ENCODE results near the gene SLC16A3. TPM values are rescaled to one million over a fixed set of nuclear protein-coding genes. Genes with fewer than 3 reads are reported as not detected.

Gene SLC16A3
- polyA plus RNA-seq, 3 donors: 26.3 to 103 (median 35.3) TPM

DNA sequence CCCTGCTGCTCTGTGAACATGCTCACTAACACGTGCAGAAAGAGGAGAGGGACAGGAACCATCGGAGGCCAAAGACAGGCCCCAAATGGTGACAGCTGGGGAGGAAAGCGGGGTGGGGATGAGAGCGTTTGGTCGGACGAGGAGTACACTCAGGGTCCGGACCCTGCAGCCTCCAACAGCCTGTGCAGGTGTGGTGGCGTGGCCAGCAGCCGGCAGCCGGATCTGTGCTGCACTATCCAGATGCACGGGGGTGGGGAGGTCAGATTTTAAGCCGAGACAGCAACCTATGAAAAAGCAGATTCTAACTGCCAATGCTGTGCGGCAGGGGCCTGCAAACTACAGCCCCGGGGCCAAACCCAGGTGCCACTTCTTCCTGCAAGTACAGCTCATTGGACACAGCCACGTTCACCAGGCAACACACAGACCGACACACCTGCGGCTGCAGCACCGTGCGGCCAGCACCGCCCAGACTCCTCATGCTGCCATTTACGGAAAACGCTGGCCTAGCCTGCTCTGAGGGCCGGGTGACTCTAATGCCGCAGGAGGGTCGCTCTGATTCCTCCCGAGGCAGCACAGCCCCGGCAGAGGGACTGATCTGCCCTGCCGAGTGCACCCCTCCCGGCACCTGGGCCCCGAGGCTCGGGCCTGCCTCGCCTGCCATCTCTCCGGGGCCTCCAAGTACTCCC lies 21.2 kb downstream of the SLC16A3 start:
- Histone ChIP-seq H3K4me3 (replicated peaks in 1 of 3; ENCODE audit: low read depth in 2 of 3, low read length in 3 of 3) (no peak overlapping the region), H3K27me3 (ENCODE audit: control insufficient read depth in 2 of 2, insufficient read depth in 2 of 2, low read length in 2 of 2) (no peaks in the 10 kb centered on the region), H2AFZ (ENCODE audit: insufficient read depth, low read depth, low read length, poor library complexity, severe bottlenecking) (no peak overlapping the region), H3K9me3 (replicated peaks in 1 of 2; ENCODE audit: control insufficient read depth in 1 of 2, insufficient read depth in 1 of 2, low read length in 2 of 2) (no peaks in the 10 kb centered on the region), H3K79me2 (ENCODE audit: insufficient read depth, low read length) (peaks cover 84% of the 10 kb centered on the region), H3K4me1 (ENCODE audit: control insufficient read depth in 1 of 2, insufficient read depth in 2 of 2, low read length in 2 of 2) (peaks cover 0 to 8% of the 10 kb centered on the region in 2 donors), H3K9ac (ENCODE audit: insufficient read depth, low read length, poor library complexity, severe bottlenecking) (no peak overlapping the region), H3K4me2 (replicated peaks; ENCODE audit: extremely low read depth, low read length, poor library complexity, severe bottlenecking) (no peak overlapping the region), H3K27ac (ENCODE audit: low read depth in 1 of 2, low read length in 2 of 2) (no peak overlapping the region), H3K36me3 (replicated peaks in 1 of 2; ENCODE audit: control insufficient read depth in 1 of 2, insufficient read depth in 2 of 2, low read length in 2 of 2) (peaks cover 86 to 89% of the 10 kb centered on the region in 2 donors), H4K20me1 (ENCODE audit: insufficient read depth, low read length) (peaks cover 94% of the 10 kb centered on the region)
- Mint-ChIP-seq H3K4me3 (no peak overlapping the region), H3K9me3 (peaks cover 0 to 4% (median 0%) of the 10 kb centered on the region in 7 donors), H3K4me1 (peaks cover 12% of the 10 kb centered on the region), H3K27me3 (ENCODE audit: low read depth in 3 of 3) (peaks cover 0 to 5% (median 0%) of the 10 kb centered on the region in 3 donors), H3K27ac (peak overlapping the region in 1 of 7 donors; percentile 66), H3K36me3 (peaks cover 75 to 84% of the 10 kb centered on the region in 2 donors)
- TF ChIP-seq, protein P1, sequence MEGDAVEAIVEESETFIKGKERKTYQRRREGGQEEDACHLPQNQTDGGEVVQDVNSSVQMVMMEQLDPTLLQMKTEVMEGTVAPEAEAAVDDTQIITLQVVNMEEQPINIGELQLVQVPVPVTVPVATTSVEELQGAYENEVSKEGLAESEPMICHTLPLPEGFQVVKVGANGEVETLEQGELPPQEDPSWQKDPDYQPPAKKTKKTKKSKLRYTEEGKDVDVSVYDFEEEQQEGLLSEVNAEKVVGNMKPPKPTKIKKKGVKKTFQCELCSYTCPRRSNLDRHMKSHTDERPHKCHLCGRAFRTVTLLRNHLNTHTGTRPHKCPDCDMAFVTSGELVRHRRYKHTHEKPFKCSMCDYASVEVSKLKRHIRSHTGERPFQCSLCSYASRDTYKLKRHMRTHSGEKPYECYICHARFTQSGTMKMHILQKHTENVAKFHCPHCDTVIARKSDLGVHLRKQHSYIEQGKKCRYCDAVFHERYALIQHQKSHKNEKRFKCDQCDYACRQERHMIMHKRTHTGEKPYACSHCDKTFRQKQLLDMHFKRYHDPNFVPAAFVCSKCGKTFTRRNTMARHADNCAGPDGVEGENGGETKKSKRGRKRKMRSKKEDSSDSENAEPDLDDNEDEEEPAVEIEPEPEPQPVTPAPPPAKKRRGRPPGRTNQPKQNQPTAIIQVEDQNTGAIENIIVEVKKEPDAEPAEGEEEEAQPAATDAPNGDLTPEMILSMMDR (IDR thresholded peaks at IDR 0.05): no peak
- intact Hi-C loops (cut with micrococcal nuclease): no loop called here
- DNase-seq: no peak
- WGBS (ENCODE audit: insufficient coverage): 94% methylated on average over 32 of the region's 33 CpGs

DNA sequence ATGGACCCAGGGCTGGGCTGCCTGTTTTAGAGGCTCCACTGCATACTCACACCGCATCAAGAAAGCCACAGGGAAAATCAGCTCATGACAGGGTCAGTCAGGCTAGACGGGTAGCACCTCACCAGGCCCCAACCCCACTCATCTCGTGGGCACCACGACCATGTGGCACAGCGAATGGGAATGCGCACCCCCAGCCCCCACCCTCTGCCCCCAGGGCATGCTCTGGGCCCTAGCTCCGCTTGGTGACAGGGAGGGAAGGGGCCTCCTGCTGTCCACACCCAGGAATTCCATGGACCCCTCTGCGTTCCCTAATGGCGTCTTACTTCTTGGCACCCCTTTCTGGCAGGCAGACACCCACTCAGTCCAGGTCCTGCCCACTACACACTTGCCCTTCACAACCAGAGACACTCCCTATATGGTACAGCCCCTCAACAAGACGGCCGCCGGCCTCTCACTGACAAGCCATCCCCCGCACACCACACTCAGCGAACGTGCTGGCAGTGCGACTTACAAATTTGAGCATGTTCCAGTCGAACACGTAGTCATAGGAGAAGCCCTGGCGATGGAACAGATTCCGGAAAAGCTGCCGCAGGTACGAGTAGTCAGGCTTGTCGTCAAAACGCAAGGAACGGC lies 22.1 kb downstream of the SLC16A3 start:
- Histone ChIP-seq H3K79me2 (ENCODE audit: insufficient read depth, low read length) (peaks cover 85% of the 10 kb centered on the region), H3K36me3 (replicated peaks in 1 of 2; ENCODE audit: control insufficient read depth in 1 of 2, insufficient read depth in 2 of 2, low read length in 2 of 2) (peaks cover 86 to 89% of the 10 kb centered on the region in 2 donors), H3K4me1 (ENCODE audit: control insufficient read depth in 1 of 2, insufficient read depth in 2 of 2, low read length in 2 of 2) (peaks cover 0 to 8% of the 10 kb centered on the region in 2 donors), H3K9ac (ENCODE audit: insufficient read depth, low read length, poor library complexity, severe bottlenecking) (no peak overlapping the region), H3K27ac (ENCODE audit: low read depth in 1 of 2, low read length in 2 of 2) (no peak overlapping the region), H3K9me3 (replicated peaks in 1 of 2; ENCODE audit: control insufficient read depth in 1 of 2, insufficient read depth in 1 of 2, low read length in 2 of 2) (no peaks in the 10 kb centered on the region), H3K4me3 (replicated peaks in 1 of 3; ENCODE audit: low read depth in 2 of 3, low read length in 3 of 3) (no peak overlapping the region), H3K4me2 (replicated peaks; ENCODE audit: extremely low read depth, low read length, poor library complexity, severe bottlenecking) (no peak overlapping the region), H2AFZ (ENCODE audit: insufficient read depth, low read depth, low read length, poor library complexity, severe bottlenecking) (no peak overlapping the region), H4K20me1 (ENCODE audit: insufficient read depth, low read length) (peaks cover 94% of the 10 kb centered on the region), H3K27me3 (ENCODE audit: control insufficient read depth in 2 of 2, insufficient read depth in 2 of 2, low read length in 2 of 2) (no peaks in the 10 kb centered on the region)
- Mint-ChIP-seq H3K36me3 (peaks cover 75 to 84% of the 10 kb centered on the region in 2 donors), H3K4me3 (no peak overlapping the region), H3K27me3 (ENCODE audit: low read depth in 3 of 3) (no peaks in the 10 kb centered on the region), H3K27ac (peak overlapping the region in 3 of 7 donors; percentile 33 to 68 (median 60)), H3K9me3 (peaks cover 0 to 4% (median 0%) of the 10 kb centered on the region in 7 donors), H3K4me1 (peaks cover 12% of the 10 kb centered on the region)
- DNase-seq: no peak
- 97% methylated on average over 22 of the region's 25 CpGs for WGBS (ENCODE audit: insufficient coverage)
- TF ChIP-seq, protein P1 (IDR thresholded peaks at IDR 0.05): no peak
- intact Hi-C loops (cut with micrococcal nuclease): no loop called here
